DOHH2 (cell line): Measurements from ENCODE around the gene LTBR.

Experiments used
- EZH2phosphoT487 ChIP-seq: fragments of 200-600 bp; sonication (generic); IDR thresholded peaks from 2 replicates; pipeline ENCODE4 v1.6.1; 2017; ENCODE audit warnings: borderline replicate concordance, mild to moderate bottlenecking, antibody characterized with exemption, low read length, moderate library complexity, mixed read lengths
- TF ChIP-seq, protein P1 (sequence below): fragments of 200-600 bp; sonication (generic); IDR thresholded peaks from one replicate; pipeline ENCODE4 v1.5.1; 2014; ENCODE audit warnings: antibody characterized with exemption, mild to moderate bottlenecking, low read depth, low read length; ENCODE audit not compliant: poor library complexity, severe bottlenecking

DNA sequence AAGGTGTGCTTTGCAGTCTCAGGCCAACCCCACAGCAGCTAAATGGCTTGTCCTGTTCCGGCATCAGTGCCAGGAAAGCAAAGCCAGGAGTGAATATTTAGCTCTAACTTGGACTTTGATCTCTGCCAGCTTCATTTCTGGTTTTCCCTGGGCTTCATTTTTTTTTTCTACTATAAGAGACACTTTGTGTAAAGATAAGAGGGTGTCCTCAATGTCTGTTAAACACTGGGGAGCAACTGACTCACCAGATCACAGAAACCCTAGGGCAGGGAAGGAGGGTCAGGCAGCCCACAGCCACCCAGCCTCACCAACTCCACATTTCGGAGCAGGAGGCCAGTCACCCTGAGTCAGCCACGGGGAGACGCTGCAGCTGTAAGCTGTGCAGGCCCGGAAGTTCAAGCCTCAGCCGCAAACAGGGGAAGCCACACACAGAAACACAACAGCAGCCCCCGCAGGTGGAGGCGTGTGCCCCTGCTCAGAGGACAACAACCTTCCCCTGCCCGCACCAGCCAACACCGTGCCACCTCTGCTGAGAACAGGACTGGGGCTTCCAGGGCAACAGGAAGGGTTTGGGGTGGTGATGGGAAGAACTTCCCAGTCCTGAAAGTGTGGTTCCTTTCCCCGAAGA, 48.4 kb upstream of the LTBR start:
- TF ChIP-seq, protein P1, sequence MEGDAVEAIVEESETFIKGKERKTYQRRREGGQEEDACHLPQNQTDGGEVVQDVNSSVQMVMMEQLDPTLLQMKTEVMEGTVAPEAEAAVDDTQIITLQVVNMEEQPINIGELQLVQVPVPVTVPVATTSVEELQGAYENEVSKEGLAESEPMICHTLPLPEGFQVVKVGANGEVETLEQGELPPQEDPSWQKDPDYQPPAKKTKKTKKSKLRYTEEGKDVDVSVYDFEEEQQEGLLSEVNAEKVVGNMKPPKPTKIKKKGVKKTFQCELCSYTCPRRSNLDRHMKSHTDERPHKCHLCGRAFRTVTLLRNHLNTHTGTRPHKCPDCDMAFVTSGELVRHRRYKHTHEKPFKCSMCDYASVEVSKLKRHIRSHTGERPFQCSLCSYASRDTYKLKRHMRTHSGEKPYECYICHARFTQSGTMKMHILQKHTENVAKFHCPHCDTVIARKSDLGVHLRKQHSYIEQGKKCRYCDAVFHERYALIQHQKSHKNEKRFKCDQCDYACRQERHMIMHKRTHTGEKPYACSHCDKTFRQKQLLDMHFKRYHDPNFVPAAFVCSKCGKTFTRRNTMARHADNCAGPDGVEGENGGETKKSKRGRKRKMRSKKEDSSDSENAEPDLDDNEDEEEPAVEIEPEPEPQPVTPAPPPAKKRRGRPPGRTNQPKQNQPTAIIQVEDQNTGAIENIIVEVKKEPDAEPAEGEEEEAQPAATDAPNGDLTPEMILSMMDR, result peak; percentile 88
- TF ChIP-seq EZH2phosphoT487, result no peak
